ENCODE measurements around the gene OR51E1. TPM values are rescaled to one million over a fixed set of nuclear protein-coding genes. Genes with fewer than 3 reads are reported as not detected.

Gene OR51E1
- total RNA-seq, 1 donor from 2014 or later: not detected

DNA sequence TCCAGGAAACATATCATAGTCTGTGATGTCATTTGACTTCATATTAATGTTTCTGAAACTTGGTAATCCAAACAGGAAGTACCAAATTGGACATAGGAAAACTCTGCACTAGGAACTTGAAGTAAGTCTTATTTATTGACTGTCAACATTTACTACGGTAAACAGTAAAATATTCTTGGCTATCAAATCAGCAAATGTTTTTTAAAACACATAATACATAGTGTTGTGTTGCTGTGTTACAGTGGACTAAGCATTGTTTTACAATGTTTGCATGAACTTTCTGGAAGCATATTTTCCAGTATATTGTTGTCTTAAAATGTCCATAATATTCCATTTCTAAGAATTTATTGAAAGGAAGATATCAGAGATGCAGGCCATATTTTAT, 56.6 kb downstream of the OR51E1 start:
- H3K4me1 ChIP-seq: no peaks in the 10 kb centered on the region
- no peaks in the 10 kb centered on the region for H3K27me3 ChIP-seq (ENCODE audit: low read depth)
- no peaks in the 10 kb centered on the region for H3K36me3 ChIP-seq
- intact Hi-C loops (cut with DNase I): no loop called here
- ATAC-seq (no peak), DNase-seq (no peak)
- no peaks in the 10 kb centered on the region for H3K9me3 ChIP-seq
- no peak overlapping the region for H3K27ac ChIP-seq
- no peak overlapping the region for H3K4me3 ChIP-seq
- TF ChIP-seq, protein P1, sequence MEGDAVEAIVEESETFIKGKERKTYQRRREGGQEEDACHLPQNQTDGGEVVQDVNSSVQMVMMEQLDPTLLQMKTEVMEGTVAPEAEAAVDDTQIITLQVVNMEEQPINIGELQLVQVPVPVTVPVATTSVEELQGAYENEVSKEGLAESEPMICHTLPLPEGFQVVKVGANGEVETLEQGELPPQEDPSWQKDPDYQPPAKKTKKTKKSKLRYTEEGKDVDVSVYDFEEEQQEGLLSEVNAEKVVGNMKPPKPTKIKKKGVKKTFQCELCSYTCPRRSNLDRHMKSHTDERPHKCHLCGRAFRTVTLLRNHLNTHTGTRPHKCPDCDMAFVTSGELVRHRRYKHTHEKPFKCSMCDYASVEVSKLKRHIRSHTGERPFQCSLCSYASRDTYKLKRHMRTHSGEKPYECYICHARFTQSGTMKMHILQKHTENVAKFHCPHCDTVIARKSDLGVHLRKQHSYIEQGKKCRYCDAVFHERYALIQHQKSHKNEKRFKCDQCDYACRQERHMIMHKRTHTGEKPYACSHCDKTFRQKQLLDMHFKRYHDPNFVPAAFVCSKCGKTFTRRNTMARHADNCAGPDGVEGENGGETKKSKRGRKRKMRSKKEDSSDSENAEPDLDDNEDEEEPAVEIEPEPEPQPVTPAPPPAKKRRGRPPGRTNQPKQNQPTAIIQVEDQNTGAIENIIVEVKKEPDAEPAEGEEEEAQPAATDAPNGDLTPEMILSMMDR (IDR thresholded peaks at IDR 0.05): no peak

DNA sequence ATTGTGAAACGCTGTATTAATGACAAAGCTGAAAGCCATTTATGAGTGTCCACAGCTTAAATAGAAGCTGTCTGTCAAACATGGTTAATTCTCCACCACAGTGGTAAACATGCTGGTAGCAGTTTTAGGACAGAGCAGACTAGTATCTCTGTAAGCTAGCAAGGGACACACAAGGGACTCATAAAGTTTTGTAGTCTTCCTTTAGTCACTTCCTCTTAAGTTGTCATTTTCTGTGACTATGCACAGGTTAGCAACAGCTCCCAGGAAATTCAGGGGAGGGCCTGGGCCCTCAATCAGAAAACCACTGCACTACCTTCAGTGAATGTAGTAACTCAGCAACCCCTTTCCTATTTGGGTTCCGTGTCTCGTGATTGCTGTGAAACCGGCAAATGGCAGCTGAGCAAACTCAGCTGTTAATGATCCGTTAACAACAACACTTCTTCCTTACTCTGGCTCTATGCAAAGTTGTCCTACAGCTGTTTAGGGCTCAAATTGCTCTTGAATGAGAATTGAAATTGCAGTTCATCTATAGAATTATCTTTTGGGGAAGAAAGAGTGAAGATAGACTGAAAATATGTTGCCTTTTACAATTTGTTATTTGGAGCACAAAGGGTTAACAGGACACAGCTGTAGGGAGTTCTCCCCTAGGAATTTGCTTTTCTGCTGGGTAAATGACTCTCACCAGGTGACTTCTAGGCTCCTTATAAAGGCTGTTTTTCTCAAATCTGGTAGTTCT, 60.4 kb downstream of the OR51E1 start, which contains the start of gene MMP26:
TSS of gene MMP26 (plus strand) at position 731 of the 736 bp plus-strand sequence.
- ATAC-seq (no peak), DNase-seq (no peak)
- no peaks in the 10 kb centered on the region for H3K4me1 ChIP-seq
- no peak within 1 kb of the TSS for H3K27ac ChIP-seq
- no peaks in the 10 kb centered on the region for H3K36me3 ChIP-seq
- no peaks in the 10 kb centered on the region for H3K9me3 ChIP-seq
- no peak within 1 kb of the TSS for H3K4me3 ChIP-seq
- TF ChIP-seq, protein P1 (IDR thresholded peaks at IDR 0.05): no peak
- no peaks in the 10 kb centered on the region for H3K27me3 ChIP-seq (ENCODE audit: low read depth)
- intact Hi-C loops (cut with DNase I): no loop called here

DNA sequence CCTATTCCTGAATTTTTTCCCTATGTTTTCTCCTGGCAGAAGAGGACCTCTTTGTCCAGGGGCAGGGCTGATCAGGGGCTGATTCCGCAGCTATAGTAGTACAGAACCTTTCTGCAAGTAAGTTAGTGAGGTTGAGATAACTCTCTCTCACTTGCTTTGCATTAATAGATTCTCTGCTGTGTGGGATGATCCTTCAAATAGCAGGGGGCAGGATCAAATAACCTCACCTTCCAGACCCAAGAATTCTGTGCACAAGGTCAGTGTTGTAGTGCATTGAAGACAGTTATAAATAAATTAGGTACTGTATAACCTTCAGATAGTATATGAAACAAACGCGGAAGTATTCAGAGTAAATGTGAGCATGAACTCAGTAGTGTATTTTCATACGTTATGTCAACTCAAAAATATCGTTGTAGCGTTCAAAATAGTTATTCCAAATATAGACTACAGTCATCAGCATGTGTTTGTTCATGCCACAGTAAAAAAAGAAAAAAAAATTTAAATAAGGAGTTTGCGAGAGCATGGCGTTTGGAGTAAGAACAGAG, 61.1 kb downstream of the OR51E1 start:
- Histone ChIP-seq H3K4me3 (no peak overlapping the region), H3K4me1 (no peaks in the 10 kb centered on the region), H3K9me3 (no peaks in the 10 kb centered on the region), H3K27me3 (ENCODE audit: low read depth) (no peaks in the 10 kb centered on the region), H3K27ac (no peak overlapping the region), H3K36me3 (no peaks in the 10 kb centered on the region)
- TF ChIP-seq, protein P1 (IDR thresholded peaks at IDR 0.05): no peak
- intact Hi-C loops (cut with DNase I): no loop called here
- DNase-seq (no peak), ATAC-seq (no peak)

Other genes with a start within 250 kb of the OR51E1 start
- 0.47 TPM for gene OR52K2, start 194.7 kb upstream of the OR51E1 start, total RNA-seq
- gene OR52K1, start 161.3 kb upstream of the OR51E1 start, total RNA-seq: 0.27 TPM
- gene OR52M1, start 98.8 kb upstream of the OR51E1 start, total RNA-seq: not detected
- gene OR52I2, start 62.2 kb upstream of the OR51E1 start, total RNA-seq: not detected
- not detected for gene OR52I1, start 49.9 kb upstream of the OR51E1 start, total RNA-seq
- 13.8 TPM for gene TRIM68, start 35.8 kb upstream of the OR51E1 start, total RNA-seq
- not detected for gene OR51D1, start 6.5 kb upstream of the OR51E1 start, total RNA-seq
- gene OR51E2, start 53.9 kb downstream of the OR51E1 start, total RNA-seq: not detected
- gene MMP26, start 60.8 kb downstream of the OR51E1 start, total RNA-seq: not detected
- not detected for gene OR51F1, start 126.0 kb downstream of the OR51E1 start, total RNA-seq
- not detected for gene OR52R1, start 160.4 kb downstream of the OR51E1 start, total RNA-seq
- gene OR51F2, start 177.3 kb downstream of the OR51E1 start, total RNA-seq: not detected
- not detected for gene OR51S1, start 205.2 kb downstream of the OR51E1 start, total RNA-seq
- not detected for gene OR51T1, start 237.9 kb downstream of the OR51E1 start, total RNA-seq

All from lower lobe of right lung (tissue), 2 donors.